IMR-90 (cell line): ENCODE data around the gene TDRD12. TPM values are rescaled to one million over a fixed set of nuclear protein-coding genes. Genes with fewer than 3 reads are reported as not detected.

ENCODE experiments used
- ATAC-seq: fragments of 200-7000 bp; cut with Tn5 transposase; 2 replicates; pipeline ENCODE4 v1.9.1; 2020; ENCODE audit warnings: low read depth, mild to moderate bottlenecking, moderate library complexity
- BruUV-seq: library from RNA; stranded (reverse); fragments of 400-500 nt; replicated peaks from 2 replicates; lab custom pipeline; 2021; lab: Mats Ljungman, UMichigan
- CTCF ChIA-PET: fragments of 300-600 bp; formaldehyde crosslinking; extraction: SDS; loops from one replicate; lab custom pipeline; 2021; ENCODE audit warnings: antibody characterized with exemption; lab: Yijun Ruan, JAX
- POLR2A ChIA-PET: fragments of 300-600 bp; sonication (Branson Sonifier 250); formaldehyde crosslinking; loops from one replicate; lab custom pipeline; 2022; ENCODE audit warnings: antibody characterized with exemption; ENCODE audit not compliant: unreplicated experiment; lab: Charles Lee
- DNase-seq: peaks from one replicate; pipeline ENCODE4 v3.0.0; 2013
- H2AFZ ChIP-seq: replicated peaks from 2 replicates; pipeline ENCODE3; 2013; ENCODE audit warnings: low read length, mild to moderate bottlenecking; ENCODE audit not compliant: poor library complexity
- H2AK5ac ChIP-seq: 2 replicates; pipeline ENCODE4 v1.6.1; 2013; ENCODE audit warnings: low read depth, low read length, inconsistent platforms
- H2AK9ac ChIP-seq: replicated peaks from 2 replicates; pipeline ENCODE3; 2013; ENCODE audit warnings: mild to moderate bottlenecking, low read depth, low read length, moderate library complexity; ENCODE audit not compliant: poor library complexity
- H2BK120ac ChIP-seq: 2 replicates; pipeline ENCODE4 v1.6.1; 2013; ENCODE audit warnings: low read depth, low read length, inconsistent platforms
- H2BK15ac ChIP-seq: 3 replicates; pipeline ENCODE4 v1.6.1; 2013; ENCODE audit warnings: low read depth, low read length, inconsistent platforms
- H2BK20ac ChIP-seq: 2 replicates; pipeline ENCODE4 v1.6.1; 2013; ENCODE audit warnings: low read depth, mild to moderate bottlenecking, inconsistent platforms, low read length, moderate library complexity
- H2BK5ac ChIP-seq: 2 replicates; pipeline ENCODE4 v1.6.1; 2013; ENCODE audit warnings: mild to moderate bottlenecking, low read depth, low read length, inconsistent platforms; ENCODE audit not compliant: poor library complexity, severe bottlenecking
- H3K14ac ChIP-seq: replicated peaks from 2 replicates; pipeline ENCODE4 v1.6.1; 2013; ENCODE audit warnings: low read depth, low read length, inconsistent platforms
- H3K18ac ChIP-seq: 2 replicates; pipeline ENCODE4 v1.6.1; 2013; ENCODE audit warnings: low read depth, low read length, control low read depth
- H3K23ac ChIP-seq: 2 replicates; pipeline ENCODE4 v1.6.1; 2013; ENCODE audit warnings: low read depth, low read length, inconsistent platforms
- H3K27ac ChIP-seq: 2 replicates; pipeline ENCODE4 v1.5.1; 2013; ENCODE audit warnings: mild to moderate bottlenecking, control low read depth, low read length; ENCODE audit not compliant: insufficient read depth
- H3K27me3 ChIP-seq: 2 replicates; pipeline ENCODE4 v1.6.1; 2013; ENCODE audit warnings: low read length; ENCODE audit not compliant: control insufficient read depth, insufficient read depth
- H3K36me3 ChIP-seq: 2 replicates; pipeline ENCODE4 v1.6.1; 2013; ENCODE audit warnings: low read length, mixed read lengths; ENCODE audit not compliant: control insufficient read depth, insufficient read depth
- H3K4ac ChIP-seq: 2 replicates; pipeline ENCODE4 v1.6.1; 2013; ENCODE audit warnings: low read depth, low read length, inconsistent platforms
- H3K4me1 ChIP-seq: 2 replicates; pipeline ENCODE4 v1.6.1; 2013; ENCODE audit warnings: low read length, mixed read lengths; ENCODE audit not compliant: control insufficient read depth, insufficient read depth
- H3K4me2 ChIP-seq: 2 replicates; pipeline ENCODE4 v1.6.1; 2013; ENCODE audit warnings: low read depth, mild to moderate bottlenecking, control low read depth, low read length, moderate library complexity
- H3K4me3 ChIP-seq: 2 replicates; pipeline ENCODE4 v1.5.1; 2013; ENCODE audit warnings: low read depth, mild to moderate bottlenecking, control low read depth, low read length, moderate library complexity; ENCODE audit not compliant: insufficient read depth
- H3K56ac ChIP-seq: 2 replicates; pipeline ENCODE4 v1.6.1; 2013; ENCODE audit warnings: low read length, inconsistent platforms; ENCODE audit not compliant: insufficient read depth; ENCODE audit errors: extremely low read depth
- H3K79me1 ChIP-seq, 2 experiments: 2 replicates each; pipeline ENCODE4 v1.6.1; 2013; ENCODE audit warnings: low read length in 2 of 2, inconsistent platforms in 1 of 2, low read depth in 1 of 2
- H3K9ac ChIP-seq: 2 replicates; pipeline ENCODE4 v1.6.1; 2013; ENCODE audit warnings: low read depth, low read length, control low read depth
- H3K9me1 ChIP-seq: 2 replicates; pipeline ENCODE4 v1.6.1; 2013; ENCODE audit warnings: low read length, inconsistent platforms; ENCODE audit not compliant: insufficient read depth
- H3K9me3 ChIP-seq: 2 replicates; pipeline ENCODE4 v1.6.1; 2013; ENCODE audit warnings: low read length; ENCODE audit not compliant: control insufficient read depth, insufficient read depth
- H4K20me1 ChIP-seq: 2 replicates; pipeline ENCODE4 v1.6.1; 2013; ENCODE audit warnings: low read length, inconsistent platforms; ENCODE audit not compliant: insufficient read depth
- H4K5ac ChIP-seq: 2 replicates; pipeline ENCODE4 v1.6.1; 2013; ENCODE audit warnings: mild to moderate bottlenecking, low read depth, low read length, control low read depth
- H4K8ac ChIP-seq, 2 experiments: 2 replicates each; pipeline ENCODE4 v1.6.1; 2013; ENCODE audit warnings: low read depth in 2 of 2, low read length in 2 of 2, control low read depth in 1 of 2, inconsistent platforms in 1 of 2
- H4K91ac ChIP-seq: 2 replicates; pipeline ENCODE4 v1.6.1; 2013; ENCODE audit warnings: low read depth, low read length, inconsistent platforms; ENCODE audit not compliant: insufficient read depth
- FOS ChIP-seq: fragments of 150-350 bp; IDR thresholded peaks from 2 replicates; pipeline ENCODE4 v1.6.1; 2016; ENCODE audit warnings: low read depth, low read length
- NFE2L2 ChIP-seq: fragments of 150-350 bp; IDR thresholded peaks from 2 replicates; pipeline ENCODE4 v1.6.1; 2016; ENCODE audit warnings: low read depth, mild to moderate bottlenecking, low read length
- POLR2A ChIP-seq: IDR thresholded peaks from 2 replicates; pipeline ENCODE4 v1.6.1; 2012; ENCODE audit warnings: mild to moderate bottlenecking, low read depth, low read length
- RFX5 ChIP-seq: IDR thresholded peaks from 2 replicates; pipeline ENCODE4 v1.8.0; 2012; ENCODE audit warnings: low read depth, mild to moderate bottlenecking, low read length, moderate library complexity
- WGBS, 2 experiments: methylation state at CpG; one replicate each; pipeline versions ENCODE4 v1.1.5 to v1.1.7; 2013; ENCODE audit warnings: missing lambda C conversion rate in 2 of 2; ENCODE audit not compliant: insufficient read length in 1 of 2; ENCODE audit errors: extremely low coverage in 2 of 2; 5-methylcytosine and 5-hydroxymethylcytosine counted together
- dilution Hi-C: fragments of 300-500 bp; cut with HindIII; formaldehyde crosslinking; loops from one replicate; pipeline ENCODE4 v1.14.3; 2018; ENCODE audit warnings: low sequenced_read_pairs; ENCODE audit not compliant: unreplicated experiment
- in situ Hi-C: fragments of 300-500 bp; cut with MboI; formaldehyde crosslinking; loops from 3 replicates; pipeline ENCODE4 v1.14.3; 2019; ENCODE audit warnings: low sequenced_read_pairs, inconsistent platforms, mixed read lengths
- intact Hi-C: fragments of 100-400 bp; cut with micrococcal nuclease; formaldehyde crosslinking; loops from 2 replicates; pipeline ENCODE4 v1.10.0; 2022
- polyA plus RNA-seq, 3 experiments: library from polyadenylated mRNA; depleted of rRNA; stranded (reverse); fragments of >200 nt; gene quantifications; 2 replicates each; pipeline ENCODE4 v1.2.3, GENCODE V29; 2012; ENCODE audit warnings: low replicate concordance in 1 of 3
- total RNA-seq: library from RNA; depleted of rRNA; stranded (reverse); fragments of >200 nt; gene quantifications from 2 replicates; pipeline ENCODE4 v1.2.3, GENCODE V29; 2012

The TDRD12 gene
- total and polyA plus RNA-seq, 2 of the 4 experiments (the other 2 are of a cell fraction) = under 0.01 to 0.07 TPM

DNA sequence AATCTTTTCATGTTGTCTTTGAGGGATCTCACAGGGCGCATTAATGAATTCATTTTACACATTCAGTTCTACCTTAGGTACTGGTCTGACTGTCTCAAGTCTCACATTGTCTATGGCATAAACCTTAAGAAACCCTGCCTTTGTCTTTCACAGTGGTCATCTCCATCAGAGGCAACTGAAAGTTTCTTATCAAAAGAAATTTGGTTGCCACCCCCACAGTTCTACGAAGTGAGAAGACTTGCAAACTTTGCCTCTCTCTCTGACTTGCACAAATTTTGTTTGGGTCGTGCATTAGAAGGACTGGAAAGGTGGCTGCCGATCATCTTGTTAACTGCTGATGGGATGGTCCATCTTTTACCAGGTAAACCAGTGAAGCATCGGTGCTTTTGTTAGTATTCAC is 10.5 kb upstream of the TDRD12 start:
- H3K79me1 ChIP-seq = peaks cover 7 to 11% of the 10 kb centered on the region in 2 experiments; a peak in 2 of 4 replicates
- no TSS peak for BruUV-seq
- no peaks in the 10 kb centered on the region for H3K27me3 ChIP-seq
- H2AK5ac ChIP-seq = no peak overlapping the region
- H4K8ac ChIP-seq = no peak overlapping the region
- intact Hi-C loops = no loop called here
- H2BK120ac ChIP-seq = no peak overlapping the region
- H4K91ac ChIP-seq = no peak overlapping the region
- no peak for TF ChIP-seq FOS
- TF ChIP-seq RFX5 = no peak
- TF ChIP-seq NFE2L2 = no peak
- no peak for TF ChIP-seq POLR2A
- no peak overlapping the region for H3K23ac ChIP-seq
- no peak overlapping the region for H2BK5ac ChIP-seq
- H3K9me3 ChIP-seq = no peaks in the 10 kb centered on the region
- no peak overlapping the region for H4K5ac ChIP-seq
- H3K9ac ChIP-seq = no peak overlapping the region
- no peaks in the 10 kb centered on the region for H3K9me1 ChIP-seq
- ATAC-seq = no peak
- peaks cover 10% of the 10 kb centered on the region; the same call in 1 of the 2 replicates for H3K36me3 ChIP-seq
- no peak overlapping the region for H2AFZ ChIP-seq
- H3K18ac ChIP-seq = no peak overlapping the region
- H3K4me3 ChIP-seq = no peak overlapping the region
- no peaks in the 10 kb centered on the region for H3K4me1 ChIP-seq
- no peak overlapping the region for H3K27ac ChIP-seq
- H3K14ac ChIP-seq = no peak overlapping the region
- ChIA-PET CTCF (no interaction called here), POLR2A (no interaction called here)
- H3K4me2 ChIP-seq = no peak overlapping the region
- H4K20me1 ChIP-seq = no peaks in the 10 kb centered on the region
- no peak overlapping the region for H2AK9ac ChIP-seq
- in situ Hi-C loops = no loop called here
- no peak overlapping the region for H2BK20ac ChIP-seq
- dilution Hi-C loops = no loop called here
- DNase-seq = no peak
- H2BK15ac ChIP-seq = no peak overlapping the region
- H3K56ac ChIP-seq = no peak overlapping the region
- no peak overlapping the region for H3K4ac ChIP-seq
- WGBS, 2 experiments = no CpG with 5 or more reads among the region's 5 CpGs
